HG03575 (cell line): ENCODE data around the gene PDSS2.

Experiments used
- ATAC-seq: cut with Tn5 transposase; IDR thresholded peaks from one replicate; pipeline ENCODE4 v1.9.1; 2021; ENCODE audit not compliant: unreplicated experiment, insufficient number of reproducible peaks, low FRiP score; ENCODE audit errors: extremely low read depth

The PDSS2 gene

DNA sequence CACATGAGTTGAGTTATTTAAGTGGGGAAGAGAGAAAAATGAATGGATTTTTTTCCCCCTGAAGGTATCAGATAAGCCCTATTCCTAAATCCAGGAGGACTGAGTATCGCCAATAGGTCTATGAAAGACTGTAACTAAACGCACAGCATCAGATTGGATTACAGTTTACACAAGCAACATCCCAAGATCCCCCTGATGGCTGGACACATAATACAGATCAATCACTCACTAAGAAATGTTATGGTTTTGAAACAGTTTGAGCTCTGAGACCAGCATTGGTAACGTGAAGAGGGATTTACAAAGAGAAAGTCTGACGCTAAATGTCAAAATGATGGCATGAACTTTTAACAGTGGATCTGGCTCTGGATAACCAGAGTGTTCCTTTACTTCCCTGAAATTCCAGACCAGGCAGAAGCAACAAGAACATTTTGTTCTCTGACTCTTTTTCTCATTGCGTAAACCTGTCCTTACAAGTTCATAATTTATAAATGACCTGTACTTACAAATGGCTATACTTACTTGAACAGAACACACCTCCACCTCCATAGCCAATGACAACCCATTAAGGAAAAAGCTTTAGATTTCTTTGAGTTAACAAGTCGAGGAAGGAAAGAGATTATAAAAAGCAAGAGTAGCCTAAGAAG lies 212.3 kb downstream of the PDSS2 start:
- no peak for ATAC-seq

- ATAC-seq = no peak
These were observed 213.0 kb downstream of the PDSS2 start for GRCh38 chr6:107246249-107246971.

DNA sequence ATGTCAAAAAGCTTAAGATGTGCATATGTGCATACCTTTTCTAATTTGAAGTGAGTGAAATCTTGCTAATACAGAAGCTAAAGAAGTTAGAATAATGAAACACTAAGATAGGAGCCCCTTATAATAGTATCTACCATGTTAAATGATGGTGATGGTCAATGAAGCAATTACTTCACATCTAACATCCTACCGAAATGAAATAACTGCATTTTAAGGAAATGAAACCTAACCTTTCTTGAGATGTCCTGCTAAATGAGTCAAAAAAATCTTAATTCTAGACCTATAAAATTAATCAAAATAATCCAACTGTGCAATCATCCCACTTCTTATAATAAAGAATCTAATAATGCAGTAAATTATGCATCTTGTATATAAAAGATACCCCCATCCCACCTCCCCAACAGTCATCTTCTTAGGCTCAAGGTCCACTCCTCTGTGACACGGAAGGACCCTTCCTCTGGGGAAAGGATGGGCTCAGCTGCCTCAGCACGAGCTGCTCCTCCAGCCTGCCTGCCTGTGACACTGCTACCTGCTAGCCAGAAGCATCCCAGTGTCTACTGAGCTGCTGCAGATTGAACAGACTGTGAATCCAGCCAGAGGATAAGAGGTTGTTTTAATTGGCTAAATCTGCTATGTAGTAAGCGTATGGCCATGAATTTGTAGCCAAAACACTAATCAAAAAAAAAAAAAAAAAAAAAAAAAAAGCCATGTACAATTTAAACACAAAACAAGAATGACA lies 214.5 kb downstream of the PDSS2 start:
- ATAC-seq = no peak

- no peak for ATAC-seq
These were observed 215.2 kb downstream of the PDSS2 start for GRCh38 chr6:107244082-107244741.

GRCh38 chr6:107243471-107243870 lies 215.9 kb downstream of the PDSS2 start:
- ATAC-seq = no peak

DNA sequence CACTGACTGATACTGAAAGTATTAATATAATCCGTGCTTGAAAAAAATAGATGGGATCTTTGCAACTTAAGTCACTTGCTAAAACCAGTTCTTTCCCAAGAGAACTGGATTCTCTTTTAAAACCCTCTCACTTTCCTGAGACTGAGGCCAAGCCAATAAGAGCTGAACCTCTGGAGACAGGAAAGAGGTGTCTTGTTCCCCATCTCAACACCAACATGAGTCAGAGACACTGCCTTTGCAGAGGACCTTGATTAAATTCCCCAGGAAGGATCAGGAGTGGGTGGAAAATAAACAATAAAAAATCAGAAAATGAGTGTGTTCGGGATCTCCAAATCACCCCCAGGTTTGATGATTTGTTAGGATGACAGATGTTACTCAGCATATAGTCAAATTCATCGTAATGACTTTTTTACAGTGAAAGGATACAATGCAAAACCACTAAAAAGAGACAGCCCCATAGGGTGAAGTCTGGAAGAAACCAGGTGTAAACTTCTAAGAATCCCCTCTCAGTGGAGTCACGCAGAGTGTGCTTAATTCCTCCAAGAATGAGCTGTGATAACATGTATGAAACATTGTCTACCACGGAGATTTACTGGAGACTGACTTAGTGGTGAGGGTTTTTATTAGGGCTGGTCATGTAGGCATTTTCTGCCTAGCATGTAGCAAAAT lies 221.2 kb downstream of the PDSS2 start:
- no peak for ATAC-seq

DNA sequence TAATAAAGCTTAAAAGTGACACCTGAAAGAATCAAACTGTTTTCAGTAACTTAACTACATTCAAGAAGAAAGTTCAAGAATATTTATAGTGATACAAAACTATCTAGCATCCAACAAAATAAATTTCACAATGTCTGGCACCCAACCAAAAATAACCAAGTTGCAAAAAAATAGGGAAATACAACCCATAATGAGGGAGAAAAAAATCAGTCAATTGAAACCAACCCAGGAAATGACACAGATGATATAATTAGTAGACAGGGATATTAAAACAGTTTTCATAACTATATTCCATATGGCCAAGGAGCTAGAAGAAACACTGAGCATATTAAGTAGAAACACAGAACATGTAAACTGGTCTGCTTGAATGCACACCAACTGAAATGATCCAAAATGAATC lies 223.9 kb downstream of the PDSS2 start:
- ATAC-seq = no peak

- ATAC-seq = no peak
These were observed 224.4 kb downstream of the PDSS2 start for GRCh38 chr6:107235007-107235406.

DNA sequence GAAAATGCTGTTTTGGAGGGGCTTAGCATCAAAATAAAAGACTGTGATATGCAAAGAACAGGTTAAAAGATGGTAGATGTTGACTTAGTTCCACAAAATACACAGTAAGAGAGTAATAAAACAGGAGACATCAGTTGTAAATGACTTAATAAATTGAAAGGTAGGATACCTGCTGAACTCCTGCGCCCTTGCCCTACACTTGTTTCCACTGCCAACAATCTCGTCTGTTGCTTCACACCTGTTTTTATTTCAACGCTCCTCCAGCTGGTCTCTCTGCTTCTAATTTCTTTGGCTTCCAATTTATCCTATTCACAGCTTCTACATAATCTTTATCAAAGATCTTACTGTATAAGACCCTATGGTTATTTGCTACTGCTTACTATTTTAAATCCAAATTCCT lies 228.1 kb downstream of the PDSS2 start:
- no peak for ATAC-seq

GRCh38 chr6:107230448-107230847 lies 228.9 kb downstream of the PDSS2 start:
- ATAC-seq = no peak

DNA sequence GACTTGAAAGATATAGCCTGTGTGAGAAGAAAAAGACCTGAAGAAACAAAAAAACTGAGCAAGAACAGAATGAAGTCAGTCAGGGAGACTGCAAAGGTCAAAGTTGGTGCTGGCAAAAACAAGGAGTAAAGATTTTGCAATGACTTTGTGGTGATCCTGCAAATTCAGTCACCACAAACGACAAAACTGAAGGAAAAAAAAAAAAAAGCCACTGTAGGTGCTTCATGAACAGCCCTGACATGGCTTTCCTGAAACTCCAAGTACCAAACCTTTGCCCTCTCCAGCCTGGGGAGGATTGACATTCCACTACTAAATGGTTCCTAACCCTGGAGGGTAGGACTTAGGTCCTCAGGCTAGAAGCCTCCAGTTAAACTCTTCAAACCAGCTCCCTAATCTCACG lies 229.3 kb downstream of the PDSS2 start:
- no peak for ATAC-seq

- ATAC-seq = no peak
These were observed 230.6 kb downstream of the PDSS2 start for GRCh38 chr6:107228754-107229153.

GRCh38 chr6:107221519-107221918 lies 237.8 kb downstream of the PDSS2 start:
- ATAC-seq = no peak

DNA sequence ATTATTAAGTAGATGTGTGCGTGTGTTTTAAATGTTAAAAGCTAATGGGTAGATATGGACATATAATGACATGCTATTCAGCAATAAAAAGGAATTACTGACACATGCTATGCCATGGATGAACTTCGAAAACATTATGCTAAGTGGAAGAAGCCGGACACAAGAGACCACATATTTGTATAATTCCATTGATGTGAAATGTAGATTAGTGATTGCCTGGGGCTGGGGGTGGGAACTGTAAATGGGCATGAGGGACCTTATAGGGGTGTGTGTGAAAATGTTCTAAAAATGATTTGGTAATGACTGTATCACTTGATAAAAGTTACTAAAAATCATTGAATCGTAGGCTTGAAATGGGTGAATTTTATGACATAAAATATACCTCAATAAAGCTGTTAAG lies 239.5 kb downstream of the PDSS2 start:
- no peak for ATAC-seq

DNA sequence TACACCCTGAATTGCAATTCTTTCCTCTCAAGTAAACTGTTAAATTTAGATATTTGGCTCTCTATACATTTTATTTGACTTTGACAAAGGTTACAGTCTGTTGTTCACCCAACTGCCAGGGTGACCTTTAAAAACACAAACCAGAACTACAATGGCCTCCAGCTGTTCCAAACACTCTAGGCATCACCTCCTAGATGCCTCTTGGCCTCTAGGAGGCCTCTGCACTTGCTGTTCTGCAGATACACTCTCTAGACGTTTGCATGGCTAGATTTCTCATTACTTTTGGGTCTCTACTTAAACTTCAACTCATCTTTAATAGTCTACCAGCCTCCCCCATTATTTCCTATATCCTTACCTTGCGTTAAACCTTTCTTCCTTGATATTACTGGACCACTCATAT lies 241.2 kb downstream of the PDSS2 start:
- no peak for ATAC-seq

GRCh38 chr6:107217248-107217647 lies 242.1 kb downstream of the PDSS2 start:
- no peak for ATAC-seq

DNA sequence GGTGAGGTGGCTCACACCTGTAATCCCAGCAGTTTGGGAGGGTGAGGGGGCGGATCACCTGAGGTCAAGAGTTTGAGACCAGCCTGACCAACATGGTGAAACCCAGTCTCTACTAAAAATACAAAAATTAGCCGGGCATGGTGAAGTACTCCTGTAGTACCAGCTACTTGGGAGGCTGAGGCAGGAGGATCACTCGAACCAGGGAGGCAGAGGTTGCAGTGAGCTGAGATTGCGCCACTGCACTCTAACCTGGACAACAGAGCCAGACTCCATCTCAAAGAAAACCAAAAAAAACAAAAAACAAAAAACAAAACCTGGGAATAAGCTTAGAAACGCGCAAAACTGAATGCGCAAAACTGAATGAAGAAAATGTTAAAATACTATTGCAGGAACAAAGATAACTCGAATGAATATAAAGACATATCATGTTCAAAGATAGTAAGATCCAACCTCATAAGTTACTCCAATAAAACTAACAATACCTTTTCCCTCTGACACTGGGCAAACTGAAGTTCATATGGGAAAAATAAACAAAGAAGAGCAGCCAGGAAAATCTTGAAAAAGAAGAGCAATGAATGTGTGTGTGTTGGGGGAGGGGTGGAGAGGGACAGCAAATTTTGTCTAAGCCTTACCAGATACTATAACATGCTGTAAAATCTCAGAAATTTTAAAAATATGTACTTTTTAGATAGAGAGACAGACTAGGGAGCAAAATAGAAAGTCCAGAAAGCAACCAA lies 243.0 kb downstream of the PDSS2 start:
- ATAC-seq = no peak

DNA sequence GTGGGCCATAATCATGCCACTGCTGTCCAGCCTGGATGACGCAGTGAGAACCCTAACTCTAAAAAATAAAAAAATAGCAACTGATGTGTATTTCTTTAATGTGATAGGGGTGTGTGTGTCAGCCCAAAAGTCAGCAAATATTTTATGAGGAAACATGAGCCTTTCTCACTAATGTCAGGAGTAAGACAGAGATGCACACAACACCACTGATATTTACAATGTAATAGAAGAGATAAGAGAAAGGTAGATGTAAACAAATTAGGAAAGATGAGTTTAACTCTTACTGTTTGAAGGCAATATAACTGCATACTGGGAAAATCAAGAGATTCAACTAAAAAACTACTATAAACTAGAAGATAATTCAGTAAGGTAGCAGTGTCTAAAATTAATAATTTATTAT lies 244.0 kb downstream of the PDSS2 start:
- no peak for ATAC-seq

DNA sequence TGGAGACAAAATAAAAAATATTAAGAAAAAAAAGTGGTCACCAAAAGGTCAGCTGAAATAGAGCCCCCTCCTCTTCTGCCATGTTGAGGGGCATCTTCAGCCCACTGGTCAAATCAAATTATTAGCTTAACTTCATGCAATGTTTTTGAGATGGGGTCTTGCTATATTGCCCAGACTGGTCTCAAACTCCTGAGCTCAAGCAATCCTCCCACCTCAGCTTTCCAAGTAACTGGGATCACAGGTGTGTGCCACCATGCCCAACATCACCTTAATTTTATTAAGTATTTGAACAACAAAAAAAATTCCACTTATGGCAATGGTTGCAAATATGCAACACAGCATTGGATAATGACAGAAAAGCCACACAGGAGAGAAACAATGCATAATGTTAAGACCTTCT lies 244.7 kb downstream of the PDSS2 start:
- no peak for ATAC-seq
